Effector memory CD8-positive, alpha-beta T cell (primary cell): ENCODE results near the gene LGR5.

Source experiments
- ATAC-seq: fragments of 150-1000 bp; cut with Tn5 transposase; replicated peaks from 2 replicates; pipeline ENCODE4 v1.10.0; 2021; ENCODE audit warnings: mild to moderate bottlenecking, moderate library complexity
- DNase-seq, 3 experiments: peaks; one replicate each; pipeline ENCODE4 v3.0.0; 2021
- H3K27ac Mint-ChIP-seq, 2 donors: one replicate each; pipeline ENCODE4 v1.8.0; 2022; ENCODE audit warnings: mild to moderate bottlenecking in 2 of 2, mixed read lengths in 2 of 2, moderate library complexity in 2 of 2
- H3K27me3 Mint-ChIP-seq, 2 donors: one replicate each; pipeline ENCODE4 v1.8.0; 2022; ENCODE audit warnings: mixed read lengths in 2 of 2
- H3K36me3 Mint-ChIP-seq: one replicate; pipeline ENCODE4 v1.8.0; 2022; ENCODE audit warnings: mild to moderate bottlenecking, moderate library complexity, mixed read lengths; ENCODE audit not compliant: insufficient read depth
- H3K4me1 Mint-ChIP-seq, 2 donors: one replicate each; pipeline ENCODE4 v1.8.0; 2022; ENCODE audit warnings: low read depth in 2 of 2, mixed read lengths in 2 of 2
- H3K4me3 Mint-ChIP-seq, 2 donors: one replicate each; pipeline ENCODE4 v1.8.0; 2022; ENCODE audit warnings: mild to moderate bottlenecking in 2 of 2, mixed read lengths in 2 of 2, moderate library complexity in 2 of 2
- H3K9me3 Mint-ChIP-seq, 2 donors: one replicate each; pipeline ENCODE4 v1.8.0; 2022; ENCODE audit warnings: mixed read lengths in 2 of 2

Gene LGR5

DNA sequence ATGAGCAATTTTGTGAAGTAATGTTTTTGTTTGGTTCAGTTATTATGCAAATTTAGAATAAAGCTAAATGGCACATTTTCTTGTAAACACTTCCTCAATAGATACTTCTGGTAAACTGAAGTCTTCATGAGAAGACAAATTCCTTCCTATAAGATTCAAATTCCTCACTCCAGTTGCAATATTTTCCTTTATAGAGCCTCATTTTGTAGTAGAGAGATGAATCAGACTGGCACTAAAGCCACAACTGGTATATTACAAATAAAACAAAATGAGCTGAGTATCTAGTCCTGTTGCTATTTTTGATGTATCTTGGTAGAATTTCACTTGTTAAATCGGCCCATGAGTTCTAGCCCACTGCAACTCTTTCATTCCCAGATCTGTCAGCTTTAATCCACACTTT is 5.5 kb downstream of the LGR5 start:
- Mint-ChIP-seq H3K4me1 (peaks cover 6 to 7% of the 10 kb centered on the region in 2 donors), H3K4me3 (no peak overlapping the region), H3K27me3 (peaks cover 30 to 44% of the 10 kb centered on the region in 2 donors), H3K9me3 (no peaks in the 10 kb centered on the region), H3K27ac (no peak overlapping the region), H3K36me3 (no peaks in the 10 kb centered on the region)
- DNase-seq (no peak), ATAC-seq (no peak)

DNA sequence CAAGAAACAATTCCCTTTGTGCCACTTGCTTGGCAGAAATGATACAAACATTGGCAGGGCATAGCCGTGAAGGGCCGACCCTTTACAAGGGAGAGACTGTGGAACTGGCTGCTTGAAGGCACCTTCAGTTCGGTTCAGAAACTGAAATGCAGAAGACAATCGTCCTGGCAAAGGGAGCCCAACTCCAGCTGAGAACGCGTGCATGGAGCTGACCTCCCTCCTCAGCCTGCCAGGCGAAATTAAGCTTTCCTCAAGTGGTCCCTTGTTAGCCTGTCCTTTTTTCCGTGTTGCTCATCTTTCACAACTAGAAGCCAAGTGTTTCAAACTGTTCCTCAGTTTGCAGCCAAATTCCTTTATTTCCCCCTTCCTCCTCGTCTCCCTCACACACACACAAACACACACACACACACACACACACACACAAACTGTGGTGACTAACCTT is 8.1 kb downstream of the LGR5 start:
- Mint-ChIP-seq H3K4me1 (no peaks in the 10 kb centered on the region), H3K36me3 (no peaks in the 10 kb centered on the region), H3K27me3 (peaks cover 27 to 30% of the 10 kb centered on the region in 2 donors), H3K27ac (no peak overlapping the region), H3K9me3 (no peaks in the 10 kb centered on the region), H3K4me3 (no peak overlapping the region)
- DNase-seq: no peak
- ATAC-seq: no peak

DNA sequence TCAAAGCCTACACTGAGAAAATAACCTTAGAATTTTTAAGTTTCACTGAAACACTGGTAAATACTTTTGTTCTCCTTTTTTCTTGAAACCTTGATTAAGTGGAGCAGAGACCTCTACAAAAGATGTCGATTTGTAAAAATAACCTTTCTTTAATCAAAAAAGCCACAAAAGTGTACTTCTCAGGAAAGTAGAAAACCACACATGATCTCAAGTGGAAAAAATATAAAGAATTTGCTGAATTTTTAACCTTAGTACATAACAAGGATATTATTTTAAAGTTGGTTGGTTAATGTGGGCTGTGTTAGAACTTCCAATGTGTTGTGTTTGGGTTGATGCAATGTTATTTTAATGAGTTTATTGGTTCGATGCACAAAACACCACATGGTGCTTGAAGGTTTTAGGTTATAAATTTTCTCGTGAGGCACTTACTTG is 8.6 kb downstream of the LGR5 start:
- H3K4me3 Mint-ChIP-seq: no peak overlapping the region
- H3K27me3 Mint-ChIP-seq: peaks cover 27 to 30% of the 10 kb centered on the region in 2 donors
- H3K9me3 Mint-ChIP-seq: no peaks in the 10 kb centered on the region
- no peaks in the 10 kb centered on the region for H3K36me3 Mint-ChIP-seq
- no peak for ATAC-seq
- no peak for DNase-seq
- H3K27ac Mint-ChIP-seq: no peak overlapping the region
- H3K4me1 Mint-ChIP-seq: no peaks in the 10 kb centered on the region

DNA sequence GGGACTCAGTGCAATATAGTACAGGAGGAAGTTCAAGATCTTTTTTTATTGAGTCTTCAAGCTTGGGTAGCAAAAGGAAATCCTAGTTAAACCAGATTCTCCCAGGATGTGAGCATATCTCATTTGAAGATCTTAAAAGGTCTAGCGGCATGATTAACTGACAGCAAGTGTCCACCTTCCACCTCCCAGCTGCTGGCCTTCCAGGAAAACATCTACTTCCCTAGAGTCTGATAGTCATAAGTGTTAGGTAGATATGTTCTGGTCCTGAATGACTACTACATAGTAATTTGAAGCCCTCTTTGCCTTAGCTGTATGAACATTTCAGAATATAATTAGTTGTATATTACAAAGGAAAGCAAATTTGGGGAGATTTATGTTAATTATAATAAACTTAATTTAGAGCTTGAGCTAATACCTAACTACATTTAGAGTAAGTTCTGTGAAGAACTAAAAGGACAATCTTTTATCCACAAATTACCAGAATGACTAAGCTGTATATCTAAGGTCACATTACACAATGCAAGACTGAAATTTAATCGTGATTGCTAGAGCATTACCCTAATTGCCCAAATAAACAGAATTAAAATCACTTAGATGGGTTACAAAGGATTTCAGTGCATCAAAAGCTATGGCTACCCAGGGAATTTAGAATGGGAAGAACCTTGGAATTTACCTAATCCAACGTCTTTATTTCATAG is 9.9 kb downstream of the LGR5 start:
- H3K9me3 Mint-ChIP-seq: peaks cover 0 to 7% of the 10 kb centered on the region in 2 donors
- H3K27me3 Mint-ChIP-seq: peaks cover 38 to 42% of the 10 kb centered on the region in 2 donors
- no peaks in the 10 kb centered on the region for H3K4me1 Mint-ChIP-seq
- DNase-seq: no peak
- ATAC-seq: no peak
- no peak overlapping the region for H3K4me3 Mint-ChIP-seq
- H3K27ac Mint-ChIP-seq: no peak overlapping the region
- no peaks in the 10 kb centered on the region for H3K36me3 Mint-ChIP-seq

DNA sequence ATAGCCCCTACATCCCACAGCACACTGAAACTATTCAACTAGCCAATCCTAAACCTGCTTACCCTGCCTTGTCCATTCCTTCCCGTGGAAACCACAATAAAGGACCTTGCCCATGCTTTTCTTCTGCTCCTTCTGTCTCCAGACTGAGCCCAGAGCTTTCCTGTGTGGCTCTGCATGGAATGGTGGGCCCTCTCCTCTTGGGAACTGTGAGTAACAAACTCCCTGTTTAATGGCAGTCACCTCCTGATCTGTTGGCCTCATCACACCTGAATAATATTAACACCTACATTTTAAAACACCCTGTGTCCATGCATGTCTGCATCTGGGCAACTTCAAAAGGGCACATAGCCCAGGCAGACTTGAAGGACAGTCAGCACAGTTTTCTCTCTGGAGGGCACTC is 12.4 kb downstream of the LGR5 start:
- no peak for ATAC-seq
- Mint-ChIP-seq H3K27ac (no peak overlapping the region), H3K4me3 (no peak overlapping the region), H3K27me3 (peaks cover 35 to 39% of the 10 kb centered on the region in 2 donors), H3K36me3 (no peaks in the 10 kb centered on the region), H3K4me1 (no peaks in the 10 kb centered on the region), H3K9me3 (peaks cover 0 to 7% of the 10 kb centered on the region in 2 donors)
- DNase-seq: no peak

DNA sequence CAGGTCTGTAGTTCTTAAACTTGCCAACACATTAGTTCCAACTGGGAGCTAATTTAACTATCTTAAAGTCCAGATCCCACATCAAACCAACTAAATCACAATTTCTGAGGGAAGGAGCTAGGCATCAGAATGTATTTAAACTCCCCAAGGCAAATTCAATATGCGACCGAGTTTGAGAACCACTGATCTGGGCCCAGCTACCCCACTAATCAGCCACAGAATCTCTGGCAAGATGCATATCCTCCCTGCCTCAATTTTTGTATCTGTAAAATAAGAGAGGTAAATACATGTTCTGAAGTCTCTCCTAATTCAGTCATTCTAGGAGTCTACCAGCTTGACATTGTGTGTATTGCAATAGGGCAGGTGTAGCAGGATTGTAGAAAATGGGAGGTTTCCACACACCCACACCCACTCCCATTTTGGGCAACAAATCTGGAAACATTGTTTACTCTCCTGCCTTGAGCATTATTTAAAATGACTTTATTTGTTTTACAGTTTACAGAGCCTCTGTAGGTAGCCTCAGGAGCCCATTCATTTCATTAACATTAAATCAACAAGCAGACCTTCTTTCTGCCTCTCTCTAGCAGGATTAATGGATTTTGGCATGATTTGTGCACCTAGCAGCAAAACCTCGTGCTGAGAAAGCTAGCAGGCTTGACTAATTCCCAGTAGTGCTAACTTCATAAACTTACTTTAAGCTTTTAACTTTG is 15.6 kb downstream of the LGR5 start:
- Mint-ChIP-seq H3K4me3 (no peak overlapping the region), H3K27me3 (peaks cover 29% of the 10 kb centered on the region in 2 donors), H3K4me1 (no peaks in the 10 kb centered on the region), H3K27ac (no peak overlapping the region), H3K9me3 (peaks cover 0 to 7% of the 10 kb centered on the region in 2 donors), H3K36me3 (no peaks in the 10 kb centered on the region)
- ATAC-seq (no peak), DNase-seq (no peak)

DNA sequence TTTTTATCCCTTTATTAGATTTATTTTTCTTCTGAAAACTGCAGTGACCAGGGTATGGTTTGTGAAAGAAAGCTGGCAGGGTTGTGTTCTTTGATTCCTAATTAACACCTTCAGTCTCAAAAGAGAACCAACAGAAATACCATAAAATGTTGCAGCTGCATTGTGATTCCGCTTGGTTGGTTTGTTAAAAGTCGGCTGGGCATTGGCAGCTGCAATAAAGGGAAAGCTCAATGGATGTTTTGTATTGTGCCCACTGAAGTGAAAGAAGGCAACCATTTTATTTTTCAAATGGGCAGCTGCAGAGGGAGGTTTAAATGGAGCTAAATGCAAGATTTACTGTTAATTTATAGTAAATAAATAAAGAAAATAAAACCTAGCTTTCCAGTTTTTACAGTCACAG is 16.7 kb downstream of the LGR5 start:
- no peak overlapping the region for H3K4me3 Mint-ChIP-seq
- ATAC-seq (no peak), DNase-seq (no peak)
- H3K4me1 Mint-ChIP-seq: no peaks in the 10 kb centered on the region
- H3K9me3 Mint-ChIP-seq: peaks cover 0 to 7% of the 10 kb centered on the region in 2 donors
- H3K27ac Mint-ChIP-seq: no peak overlapping the region
- no peaks in the 10 kb centered on the region for H3K36me3 Mint-ChIP-seq
- H3K27me3 Mint-ChIP-seq: peaks cover 29% of the 10 kb centered on the region in 2 donors

DNA sequence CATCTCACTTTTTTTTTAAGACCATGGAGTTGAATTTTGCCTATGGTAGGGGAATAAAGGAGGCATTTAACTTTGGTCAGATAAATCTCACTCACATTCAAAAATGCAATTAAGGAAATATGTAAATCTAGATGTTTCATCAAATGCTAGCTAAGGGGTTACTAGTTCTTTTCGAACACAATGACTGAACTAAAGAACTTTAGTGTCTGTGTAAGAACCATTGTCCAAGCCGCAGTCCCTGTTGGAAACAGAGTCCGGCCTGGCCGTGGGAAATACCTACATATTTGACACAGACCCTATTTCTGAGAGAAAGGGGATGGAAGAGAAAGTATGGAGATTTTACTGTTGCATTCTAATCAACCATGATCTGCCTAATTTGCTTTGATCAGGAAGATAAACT is 17.4 kb downstream of the LGR5 start:
- Mint-ChIP-seq H3K27ac (no peak overlapping the region), H3K27me3 (peaks cover 22 to 24% of the 10 kb centered on the region in 2 donors), H3K4me1 (no peaks in the 10 kb centered on the region), H3K9me3 (peaks cover 0 to 7% of the 10 kb centered on the region in 2 donors), H3K4me3 (no peak overlapping the region), H3K36me3 (no peaks in the 10 kb centered on the region)
- ATAC-seq (no peak), DNase-seq (no peak)

DNA sequence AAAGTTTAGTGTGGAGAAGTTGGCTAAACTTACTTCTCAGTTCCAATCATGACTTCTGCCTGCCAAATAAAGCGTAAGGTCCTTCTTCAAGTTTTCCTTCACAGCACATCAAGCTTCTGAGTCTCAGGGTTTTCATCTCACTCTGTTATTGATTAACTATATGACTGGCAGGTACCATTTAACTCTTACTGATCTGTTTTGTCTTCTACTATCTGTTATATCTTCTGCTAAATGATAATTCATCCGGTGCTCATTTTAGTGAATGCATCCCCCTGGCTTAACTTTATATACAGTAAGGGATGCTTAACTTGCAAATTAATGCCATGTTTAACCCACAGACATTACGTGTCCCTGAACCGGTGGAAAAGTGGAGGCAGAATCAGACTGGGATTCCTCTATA is 20.7 kb downstream of the LGR5 start:
- no peak overlapping the region for H3K4me3 Mint-ChIP-seq
- H3K4me1 Mint-ChIP-seq: no peaks in the 10 kb centered on the region
- peaks cover 0 to 2% of the 10 kb centered on the region in 2 donors for H3K27me3 Mint-ChIP-seq
- H3K27ac Mint-ChIP-seq: no peak overlapping the region
- ATAC-seq: no peak
- H3K36me3 Mint-ChIP-seq: no peaks in the 10 kb centered on the region
- no peaks in the 10 kb centered on the region for H3K9me3 Mint-ChIP-seq
- DNase-seq: no peak

DNA sequence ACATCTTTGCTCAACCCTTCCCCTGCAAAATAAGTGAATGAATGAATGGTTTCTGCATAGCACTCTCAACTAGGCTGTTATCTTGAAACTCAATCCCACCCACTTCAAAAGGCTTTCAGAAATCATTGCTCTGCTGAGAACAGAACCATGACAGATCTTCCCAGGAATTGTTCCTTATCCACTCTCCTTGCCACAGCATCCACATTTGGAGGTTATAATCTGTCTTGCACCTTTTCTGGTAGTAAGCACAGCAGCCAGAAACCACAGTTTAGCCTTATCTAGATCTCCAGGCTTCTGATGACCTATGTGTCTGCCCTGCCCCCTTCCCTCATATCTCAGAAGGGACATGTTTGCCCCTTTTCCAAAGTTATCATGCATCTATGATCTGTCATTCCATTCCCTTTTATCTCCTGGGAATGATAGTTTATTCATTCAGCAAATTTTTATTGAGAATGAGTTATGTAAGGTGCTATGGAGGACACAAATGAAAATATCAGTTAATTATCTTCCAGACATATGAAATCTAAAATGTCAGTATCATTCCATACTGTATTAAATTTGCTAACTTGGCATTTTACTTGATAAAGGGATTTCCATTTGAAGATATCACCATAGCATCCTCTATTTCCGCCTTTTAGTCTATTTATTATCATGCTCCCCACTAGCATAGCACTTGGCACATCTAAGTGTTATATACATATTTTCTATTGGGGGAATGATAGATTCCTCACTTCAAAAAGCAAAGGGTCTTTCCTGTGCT is 21.4 kb downstream of the LGR5 start:
- Mint-ChIP-seq H3K9me3 (no peaks in the 10 kb centered on the region), H3K27me3 (peaks cover 0 to 7% of the 10 kb centered on the region in 2 donors), H3K4me1 (no peaks in the 10 kb centered on the region), H3K36me3 (no peaks in the 10 kb centered on the region), H3K4me3 (no peak overlapping the region), H3K27ac (no peak overlapping the region)
- ATAC-seq: no peak
- DNase-seq: no peak

DNA sequence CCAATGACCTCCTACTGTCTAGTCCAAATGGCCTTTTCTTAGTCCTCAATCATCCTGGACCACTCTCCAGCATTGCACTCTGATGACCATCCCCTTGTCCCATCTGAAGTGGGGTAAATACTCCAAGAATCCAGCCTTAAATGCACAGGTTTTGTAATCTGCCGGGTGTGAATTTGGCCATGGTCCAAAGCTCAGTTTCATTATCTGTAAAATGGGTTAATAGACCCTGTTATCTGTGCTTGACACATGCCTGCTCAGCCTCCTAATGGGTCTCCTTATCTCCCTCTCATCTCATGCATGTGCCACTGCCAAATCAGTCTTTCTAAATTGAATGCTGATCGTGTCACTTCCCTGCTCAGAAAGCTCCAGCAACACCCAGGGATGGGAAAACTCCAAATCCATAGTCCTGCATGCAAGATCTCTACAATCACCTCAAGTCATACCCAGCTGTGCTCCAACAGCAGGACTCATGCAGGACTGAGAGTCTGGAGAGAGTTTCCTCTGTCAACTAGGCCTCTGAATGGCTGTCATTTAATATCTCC is 22.3 kb downstream of the LGR5 start:
- Mint-ChIP-seq H3K27ac (no peak overlapping the region), H3K4me3 (no peak overlapping the region), H3K27me3 (peaks cover 0 to 7% of the 10 kb centered on the region in 2 donors), H3K4me1 (no peaks in the 10 kb centered on the region), H3K36me3 (no peaks in the 10 kb centered on the region), H3K9me3 (no peaks in the 10 kb centered on the region)
- no peak for ATAC-seq
- no peak for DNase-seq

DNA sequence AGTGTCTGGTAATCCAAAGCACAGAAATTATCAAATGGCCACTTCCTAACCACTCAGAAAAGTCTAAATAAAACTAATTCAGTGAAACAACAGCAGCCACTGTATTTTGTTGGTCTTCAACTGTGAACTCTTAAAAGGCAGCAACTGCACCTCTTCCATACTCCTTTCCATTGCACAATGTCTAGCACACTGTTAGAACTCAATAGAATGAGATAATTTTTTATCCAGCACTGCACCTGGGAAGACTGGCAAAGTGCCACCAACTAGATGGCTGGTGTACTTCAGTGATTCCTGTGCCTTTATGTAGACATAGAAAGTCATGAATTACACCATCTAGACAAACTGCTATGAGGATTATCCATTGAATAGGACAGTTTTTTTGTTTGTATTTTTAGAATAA is 26.2 kb downstream of the LGR5 start:
- Mint-ChIP-seq H3K4me1 (no peaks in the 10 kb centered on the region), H3K36me3 (no peaks in the 10 kb centered on the region), H3K4me3 (no peak overlapping the region), H3K27me3 (peaks cover 7 to 8% of the 10 kb centered on the region in 2 donors), H3K27ac (no peak overlapping the region), H3K9me3 (no peaks in the 10 kb centered on the region)
- ATAC-seq (no peak), DNase-seq (no peak)

DNA sequence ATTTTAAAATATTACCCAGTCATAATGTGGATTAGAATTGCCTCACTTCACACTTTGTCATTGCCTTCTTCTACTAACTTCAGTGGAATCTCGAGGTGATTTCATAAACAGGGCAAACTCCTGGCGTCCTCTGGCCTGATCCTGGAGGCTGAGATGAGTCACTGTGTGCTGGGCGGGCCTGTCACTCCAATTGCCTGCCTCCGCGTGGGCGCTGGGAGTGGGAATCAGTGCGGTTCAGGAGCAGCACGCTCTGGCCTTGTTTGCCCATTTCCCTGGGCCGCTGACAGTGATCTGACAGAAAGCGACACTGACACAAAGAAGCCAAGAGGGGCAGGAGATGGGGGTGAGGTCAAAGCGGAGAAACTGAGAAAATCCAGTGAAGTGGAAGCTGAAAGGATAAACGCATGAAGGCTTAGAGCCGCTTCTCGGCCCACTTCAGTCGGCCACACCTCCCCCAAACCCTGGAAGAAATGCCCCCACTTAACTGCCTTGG is 29.7 kb downstream of the LGR5 start:
- ATAC-seq (no peak), DNase-seq (no peak)
- no peaks in the 10 kb centered on the region for H3K9me3 Mint-ChIP-seq
- no peak overlapping the region for H3K27ac Mint-ChIP-seq
- no peak overlapping the region for H3K4me3 Mint-ChIP-seq
- H3K27me3 Mint-ChIP-seq: peaks cover 7 to 25% of the 10 kb centered on the region in 2 donors
- H3K36me3 Mint-ChIP-seq: no peaks in the 10 kb centered on the region
- H3K4me1 Mint-ChIP-seq: no peaks in the 10 kb centered on the region
